NCI-H2196 (cell line): ENCODE data around the gene MIS12.

Experiments
- DNase-seq: peaks from one replicate; lab custom pipeline; 2025; ENCODE audit not compliant: unreplicated experiment; lab: John Stamatoyannopoulos, UW

MIS12 gene

DNA sequence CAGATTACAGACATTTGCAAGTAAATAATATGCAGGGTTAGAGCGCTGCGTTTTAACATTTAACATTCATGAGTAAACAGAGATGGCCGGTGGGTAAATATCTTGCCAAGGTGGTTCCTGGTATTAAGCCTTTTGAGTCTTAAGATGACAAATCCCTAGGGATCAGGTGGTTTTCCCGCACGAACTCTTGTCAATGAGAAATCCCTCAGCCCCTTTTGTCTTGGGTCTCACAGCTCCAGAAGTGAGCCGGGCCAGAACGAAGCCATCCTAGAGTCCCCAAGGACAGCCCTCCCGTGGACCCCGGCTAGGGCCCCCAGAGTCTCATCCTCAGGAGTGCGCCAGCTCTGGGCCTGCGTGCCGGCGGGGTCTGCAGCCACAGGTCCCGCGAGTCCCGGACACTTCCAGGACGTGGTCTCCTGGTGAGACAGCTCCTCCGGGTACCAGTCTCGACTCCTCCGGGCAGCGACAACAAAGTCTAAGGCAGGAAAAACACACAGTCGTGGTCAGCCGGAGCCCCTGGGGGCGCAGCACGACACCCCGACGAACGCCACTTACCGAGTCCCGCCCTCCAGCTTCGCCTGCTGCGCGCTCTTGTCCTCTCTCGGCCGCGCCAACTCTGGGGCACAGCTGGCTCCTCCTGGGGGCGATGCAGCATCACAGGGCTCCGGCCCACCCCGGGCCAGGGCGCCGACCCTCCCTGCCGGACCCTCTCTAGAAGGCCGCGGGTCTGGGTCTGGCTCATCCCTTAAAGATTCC, 13.3 kb downstream of the MIS12 start:
- no peak for DNase-seq

GRCh38 chr17:5500247-5500588, 13.9 kb downstream of the MIS12 start:
- no peak for DNase-seq

- DNase-seq: peak; percentile 85
Measured at GRCh38 chr17:5500589-5501391, 14.4 kb downstream of the MIS12 start.

- DNase-seq: no peak
Measured at GRCh38 chr17:5501685-5502084, 15.3 kb downstream of the MIS12 start.

- no peak for DNase-seq
Measured at GRCh38 chr17:5502552-5502951, 16.2 kb downstream of the MIS12 start.

GRCh38 chr17:5506307-5506706, 19.9 kb downstream of the MIS12 start:
- no peak for DNase-seq

DNA sequence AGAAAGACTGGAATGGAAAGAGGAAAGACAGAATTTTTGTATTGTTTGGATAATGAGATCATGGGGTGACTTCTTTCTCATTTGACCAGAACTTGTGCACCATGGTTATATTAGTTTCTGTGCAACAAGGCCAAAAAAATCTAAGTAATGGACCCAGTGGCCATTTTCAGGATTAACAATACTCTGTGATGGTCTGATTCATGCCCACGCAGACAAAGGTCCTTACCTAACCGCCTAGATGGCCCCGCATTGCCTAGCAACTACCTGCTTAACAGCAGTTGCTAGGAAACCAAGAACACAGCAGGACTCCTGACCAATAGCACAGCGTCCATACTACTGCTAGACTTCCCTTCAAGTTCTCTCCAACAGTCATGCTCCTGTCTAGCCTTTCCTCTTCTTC, 22.4 kb downstream of the MIS12 start:
- DNase-seq: peak; percentile 47

DNA sequence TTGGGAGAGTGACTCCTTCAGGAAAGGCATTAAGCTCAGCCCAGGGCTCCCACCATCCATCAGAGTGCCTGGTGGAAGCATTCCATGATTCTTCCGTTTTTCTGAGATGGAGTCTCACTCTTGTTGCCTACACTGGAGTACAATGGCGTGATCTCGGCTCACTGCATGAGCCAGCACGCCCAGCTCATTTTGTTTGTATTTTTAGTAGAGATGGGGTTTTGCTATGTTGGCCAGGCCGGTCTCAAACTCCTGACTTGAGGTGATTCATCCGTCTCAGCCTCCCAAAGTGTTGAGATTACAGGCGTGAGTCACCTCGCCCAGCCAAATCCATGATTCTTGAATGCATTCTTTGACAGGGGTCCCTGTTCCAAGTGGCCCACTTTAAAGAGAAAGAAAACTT, 23.1 kb downstream of the MIS12 start:
- DNase-seq: no peak

DNA sequence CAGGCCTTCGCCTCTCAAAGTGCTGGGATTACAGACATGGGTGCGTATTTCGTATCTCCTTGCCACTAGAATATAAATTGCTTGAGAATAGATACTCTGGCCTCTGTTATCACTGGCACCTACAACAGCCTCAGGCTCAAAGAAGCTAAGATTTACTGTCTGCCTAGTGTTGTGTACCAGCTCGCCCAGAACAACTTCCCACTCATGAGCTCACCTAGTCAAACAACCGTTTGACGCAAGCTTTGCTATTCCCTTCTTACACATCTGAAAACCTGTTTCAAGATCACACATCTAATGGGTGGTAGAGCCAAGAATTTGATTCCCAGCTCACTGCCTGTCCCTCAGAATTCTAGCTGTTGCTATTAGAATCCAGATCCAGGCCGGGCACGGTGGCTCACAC, 24.4 kb downstream of the MIS12 start:
- no peak for DNase-seq

DNA sequence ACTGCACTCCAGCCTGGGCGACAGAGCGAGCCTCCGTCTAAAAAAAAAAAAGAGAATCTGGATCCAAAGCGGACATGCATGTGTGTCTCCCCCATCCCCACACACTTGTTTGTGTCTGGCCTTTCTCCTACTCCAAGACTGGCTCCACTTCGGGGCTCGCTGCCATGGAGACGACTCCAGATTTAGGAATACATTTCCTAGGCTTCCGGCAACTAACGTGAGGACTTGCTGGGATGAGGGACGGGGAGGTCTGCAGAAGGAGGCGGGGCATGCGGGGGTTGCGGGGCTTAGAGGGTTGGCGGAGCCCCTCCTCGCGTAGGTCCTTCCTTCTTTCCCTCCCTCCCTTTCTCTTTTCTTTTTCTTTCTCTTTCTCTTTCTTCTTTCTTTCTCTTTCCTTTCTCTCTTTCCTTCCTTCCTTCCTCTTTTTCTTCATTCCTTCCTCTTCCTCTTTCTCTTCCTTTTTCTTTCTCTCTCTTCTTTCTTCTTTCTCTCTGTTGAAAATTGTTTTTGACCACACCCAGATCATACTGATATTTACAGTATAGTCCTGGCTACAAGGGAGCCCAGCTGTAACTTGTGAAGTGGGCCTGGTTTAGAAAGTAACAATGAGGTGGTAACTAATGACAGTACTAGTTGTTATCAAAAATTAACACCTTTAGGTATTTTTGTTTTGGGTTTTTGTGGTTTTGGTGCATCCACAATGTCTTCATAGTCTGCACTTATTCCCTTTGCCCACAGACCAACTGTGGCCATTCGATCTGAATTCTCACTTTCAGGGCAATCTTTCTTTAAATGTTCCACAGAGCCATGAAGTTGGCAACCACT, 25.2 kb downstream of the MIS12 start:
- no peak for DNase-seq

GRCh38 chr17:5513628-5514027, 27.3 kb downstream of the MIS12 start:
- no peak for DNase-seq

DNA sequence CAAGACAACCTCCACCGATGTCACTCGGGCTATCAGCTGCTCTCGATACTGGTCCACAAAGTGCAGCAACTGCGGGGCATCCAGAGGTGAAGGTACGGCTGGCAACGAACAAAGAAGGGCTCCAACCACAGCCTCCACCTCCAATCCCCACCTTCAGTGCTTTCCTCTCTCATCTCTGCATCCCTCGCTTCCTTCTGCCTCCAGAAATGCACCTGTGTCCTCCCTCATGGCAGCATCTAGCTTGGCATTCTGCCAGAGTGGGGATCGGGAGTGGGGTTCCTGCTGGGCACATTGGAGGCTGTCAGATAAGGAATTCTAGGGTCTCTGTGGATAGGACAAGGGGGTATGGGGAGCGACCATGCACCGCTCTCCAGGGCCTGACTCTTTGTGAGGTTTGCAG, 28.6 kb downstream of the MIS12 start:
- no peak for DNase-seq

DNA sequence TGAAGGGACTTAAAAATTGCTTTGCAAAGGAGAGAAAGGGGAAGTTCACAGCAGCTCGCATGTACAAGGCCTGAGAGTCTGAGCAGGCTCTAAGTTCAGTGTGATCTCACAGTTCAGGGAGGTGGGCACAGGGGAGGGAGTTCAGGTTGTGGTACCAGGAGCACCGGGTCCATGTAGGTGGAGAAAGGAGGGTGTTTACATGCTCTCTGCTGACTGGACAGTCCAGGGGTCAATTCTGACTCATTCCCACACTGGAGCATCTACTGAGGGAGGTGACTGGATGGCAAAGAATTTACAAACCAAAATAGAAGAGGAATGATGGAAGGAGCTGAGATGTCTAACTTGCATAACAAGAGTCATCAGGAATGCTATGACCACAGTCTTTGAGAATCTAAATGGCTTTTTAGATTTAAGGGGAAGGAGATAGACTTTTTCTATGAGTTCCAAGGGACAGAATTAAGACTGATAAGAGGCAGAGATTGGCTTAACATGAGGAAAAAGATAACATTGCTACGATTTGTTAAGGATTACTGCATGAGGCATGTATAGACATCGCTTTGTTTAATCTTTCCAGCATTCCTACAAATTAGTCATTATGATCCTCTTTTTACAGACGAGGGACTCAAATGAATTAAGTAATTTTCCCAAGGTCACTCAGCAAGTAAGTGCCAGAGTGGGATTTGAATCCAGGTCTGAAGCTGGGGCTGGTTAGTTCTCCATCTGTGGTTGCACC, 29.9 kb downstream of the MIS12 start:
- DNase-seq: no peak

- DNase-seq: no peak
Measured at GRCh38 chr17:5522476-5522875, 36.1 kb downstream of the MIS12 start.

GRCh38 chr17:5523249-5523648, 36.9 kb downstream of the MIS12 start:
- DNase-seq: no peak

DNA sequence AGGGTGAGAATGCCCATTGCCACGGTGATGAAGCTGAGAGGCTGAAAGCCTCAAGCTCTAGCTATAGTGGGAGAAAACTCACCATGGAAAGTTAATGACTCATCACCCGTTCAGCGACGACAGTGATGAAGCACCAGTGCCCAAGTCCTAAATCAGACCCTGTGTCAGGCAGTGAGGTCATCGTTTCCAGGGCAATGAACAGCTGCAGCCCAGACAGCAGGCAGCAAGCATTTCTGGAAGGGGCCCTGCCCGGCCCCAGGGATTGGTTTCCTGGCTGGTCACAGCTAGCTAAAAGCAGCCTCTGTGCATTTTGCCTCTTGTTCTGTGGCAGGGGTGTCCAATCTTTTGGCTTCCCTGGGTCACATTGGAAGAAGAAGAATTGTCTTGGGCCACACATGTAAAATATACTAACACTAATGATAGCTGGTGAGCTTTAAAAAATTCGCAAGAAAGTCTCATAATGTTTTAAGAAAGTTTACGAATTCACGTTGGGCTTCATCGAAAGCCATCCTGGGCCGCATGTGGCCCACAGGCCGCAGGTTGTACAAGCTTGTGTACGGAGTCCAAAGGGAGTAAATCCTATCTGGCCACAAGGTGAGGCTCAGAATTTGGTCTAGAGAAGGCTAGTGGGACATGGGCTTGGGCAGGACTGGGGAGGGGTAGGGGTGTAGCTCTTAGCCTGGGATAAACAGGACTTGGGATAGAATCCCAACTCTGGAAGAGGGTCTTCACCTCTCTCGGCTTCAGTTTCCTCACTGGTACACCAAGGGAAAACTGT, 40.6 kb downstream of the MIS12 start:
- peak; percentile 36 for DNase-seq

- DNase-seq: no peak
Measured at GRCh38 chr17:5527601-5528250, 41.4 kb downstream of the MIS12 start.

DNA sequence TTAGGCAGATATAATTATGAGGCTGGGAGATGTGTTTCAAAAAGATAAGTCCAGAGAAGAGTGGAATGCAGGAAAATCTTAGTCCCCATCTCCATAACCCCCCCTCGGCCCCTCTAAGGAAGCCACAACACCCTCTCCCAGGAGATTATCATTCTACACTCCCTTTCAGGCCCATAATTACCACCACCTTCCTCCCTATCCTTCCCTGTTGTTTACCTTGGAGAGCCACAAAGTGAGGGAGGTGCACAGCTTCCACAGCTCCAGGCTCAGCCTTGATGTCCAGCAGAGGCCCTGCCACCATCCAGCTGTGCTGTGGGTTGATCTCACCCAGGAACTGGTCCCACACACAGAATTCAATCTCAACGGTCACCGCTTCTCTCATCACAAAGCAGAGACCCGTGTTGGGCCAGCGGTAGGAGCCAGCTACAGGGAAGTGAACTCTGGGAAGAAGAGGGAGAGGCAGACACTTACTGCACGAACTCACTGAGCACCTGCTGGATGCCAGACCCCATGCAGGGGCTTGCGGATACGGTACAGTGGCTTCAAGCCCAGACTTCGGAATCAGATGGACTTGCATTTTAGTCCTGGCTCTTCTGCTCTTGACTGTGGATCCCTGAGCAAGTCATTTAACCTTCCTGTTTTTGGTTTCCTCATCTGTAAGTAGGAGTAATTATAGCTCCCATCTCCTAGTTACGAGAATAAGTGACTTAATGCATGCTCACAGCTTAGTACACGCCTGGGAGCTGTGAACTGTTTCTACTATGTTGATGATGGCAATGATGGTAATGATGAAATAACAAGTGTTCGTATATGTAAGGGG, 44.1 kb downstream of the MIS12 start:
- DNase-seq: no peak

- DNase-seq: no peak
Measured at GRCh38 chr17:5531085-5531418, 44.7 kb downstream of the MIS12 start.
